ENCODE results near the gene CLINT1.
A peak's percentile ranks its signal among the peaks of the same experiment; 100 is the strongest.

CLINT1 gene

GRCh38 chr5:157858527-157859226 lies at the start of gene CLINT1:
TSS of gene CLINT1 (minus strand) at chr5:157859145. CDS start at chr5:157858970, 175 bp downstream.
- Histone ChIP-seq H3K4me3 (ENCODE audit: low read depth in 1 of 5, low read length in 5 of 5) (peak within 1 kb of the TSS; percentile 83 to 88 (median 87)), H3K9ac (ENCODE audit: low read length in 5 of 5) (peak within 1 kb of the TSS; percentile 73 to 96 (median 93)), H3K4me1 (ENCODE audit: control insufficient read depth in 5 of 5, insufficient read depth in 5 of 5, low read length in 5 of 5) (peaks cover 2 to 31% (median 25%) of the 10 kb centered on the region in 5 donors), H3K9me3 (ENCODE audit: control insufficient read depth in 5 of 5, low read length in 5 of 5) (no peaks in the 10 kb centered on the region), H3K27ac (ENCODE audit: low read depth, low read length) (peak within 1 kb of the TSS; percentile 96), H3K27me3 (ENCODE audit: control insufficient read depth in 5 of 5, insufficient read depth in 4 of 5, low read length in 5 of 5) (no peaks in the 10 kb centered on the region), H3K36me3 (ENCODE audit: control insufficient read depth in 5 of 5, insufficient read depth in 5 of 5, low read length in 5 of 5) (no peaks in the 10 kb centered on the region)

- H3K36me3 ChIP-seq (ENCODE audit: control insufficient read depth in 5 of 5, insufficient read depth in 5 of 5, low read length in 5 of 5), result no peaks in the 10 kb centered on the region
- H3K9ac ChIP-seq (ENCODE audit: low read length in 5 of 5), result no peak overlapping the region
- H3K27me3 ChIP-seq (ENCODE audit: control insufficient read depth in 5 of 5, insufficient read depth in 4 of 5, low read length in 5 of 5), result no peaks in the 10 kb centered on the region
- no peaks in the 10 kb centered on the region for H3K4me1 ChIP-seq (ENCODE audit: control insufficient read depth in 5 of 5, insufficient read depth in 5 of 5, low read length in 5 of 5)
- H3K27ac ChIP-seq (ENCODE audit: low read depth, low read length), result no peak overlapping the region
- no peak overlapping the region for H3K4me3 ChIP-seq (ENCODE audit: low read depth in 1 of 5, low read length in 5 of 5)
- H3K9me3 ChIP-seq (ENCODE audit: control insufficient read depth in 5 of 5, low read length in 5 of 5), result no peaks in the 10 kb centered on the region
Observed at GRCh38 chr5:157908459-157908858, 49.5 kb upstream of the CLINT1 start.

- Histone ChIP-seq H3K4me3 (ENCODE audit: low read depth in 1 of 5, low read length in 5 of 5) (no peak overlapping the region), H3K9ac (ENCODE audit: low read length in 5 of 5) (no peak overlapping the region), H3K36me3 (ENCODE audit: control insufficient read depth in 5 of 5, insufficient read depth in 5 of 5, low read length in 5 of 5) (no peaks in the 10 kb centered on the region), H3K27me3 (ENCODE audit: control insufficient read depth in 5 of 5, insufficient read depth in 4 of 5, low read length in 5 of 5) (no peaks in the 10 kb centered on the region), H3K4me1 (ENCODE audit: control insufficient read depth in 5 of 5, insufficient read depth in 5 of 5, low read length in 5 of 5) (no peaks in the 10 kb centered on the region), H3K9me3 (ENCODE audit: control insufficient read depth in 5 of 5, low read length in 5 of 5) (no peaks in the 10 kb centered on the region), H3K27ac (ENCODE audit: low read depth, low read length) (no peak overlapping the region)
Observed at GRCh38 chr5:157907479-157907878, 48.5 kb upstream of the CLINT1 start.

GRCh38 chr5:157903117-157903450 lies 44.1 kb upstream of the CLINT1 start:
- Histone ChIP-seq H3K36me3 (ENCODE audit: control insufficient read depth in 5 of 5, insufficient read depth in 5 of 5, low read length in 5 of 5) (no peaks in the 10 kb centered on the region), H3K4me3 (ENCODE audit: low read depth in 1 of 5, low read length in 5 of 5) (no peak overlapping the region), H3K9me3 (ENCODE audit: control insufficient read depth in 5 of 5, low read length in 5 of 5) (no peaks in the 10 kb centered on the region), H3K4me1 (ENCODE audit: control insufficient read depth in 5 of 5, insufficient read depth in 5 of 5, low read length in 5 of 5) (no peaks in the 10 kb centered on the region), H3K27ac (ENCODE audit: low read depth, low read length) (no peak overlapping the region), H3K27me3 (ENCODE audit: control insufficient read depth in 5 of 5, insufficient read depth in 4 of 5, low read length in 5 of 5) (no peaks in the 10 kb centered on the region), H3K9ac (ENCODE audit: low read length in 5 of 5) (no peak overlapping the region)

GRCh38 chr5:157902449-157903116 lies 43.6 kb upstream of the CLINT1 start:
- no peak overlapping the region for H3K27ac ChIP-seq (ENCODE audit: low read depth, low read length)
- no peaks in the 10 kb centered on the region for H3K27me3 ChIP-seq (ENCODE audit: control insufficient read depth in 5 of 5, insufficient read depth in 4 of 5, low read length in 5 of 5)

GRCh38 chr5:157900644-157901043 lies 41.7 kb upstream of the CLINT1 start:
- Histone ChIP-seq H3K4me3 (ENCODE audit: low read depth in 1 of 5, low read length in 5 of 5) (no peak overlapping the region), H3K9me3 (ENCODE audit: control insufficient read depth in 5 of 5, low read length in 5 of 5) (no peaks in the 10 kb centered on the region), H3K27me3 (ENCODE audit: control insufficient read depth in 5 of 5, insufficient read depth in 4 of 5, low read length in 5 of 5) (no peaks in the 10 kb centered on the region), H3K36me3 (ENCODE audit: control insufficient read depth in 5 of 5, insufficient read depth in 5 of 5, low read length in 5 of 5) (no peaks in the 10 kb centered on the region), H3K4me1 (ENCODE audit: control insufficient read depth in 5 of 5, insufficient read depth in 5 of 5, low read length in 5 of 5) (no peaks in the 10 kb centered on the region), H3K27ac (ENCODE audit: low read depth, low read length) (no peak overlapping the region), H3K9ac (ENCODE audit: low read length in 5 of 5) (no peak overlapping the region)

More at GRCh38 chr5:157902449-157903116, 43.6 kb upstream of the CLINT1 start:
- Histone ChIP-seq H3K36me3 (ENCODE audit: control insufficient read depth in 5 of 5, insufficient read depth in 5 of 5, low read length in 5 of 5) (no peaks in the 10 kb centered on the region), H3K9ac (ENCODE audit: low read length in 5 of 5) (no peak overlapping the region), H3K4me1 (ENCODE audit: control insufficient read depth in 5 of 5, insufficient read depth in 5 of 5, low read length in 5 of 5) (no peaks in the 10 kb centered on the region), H3K4me3 (ENCODE audit: low read depth in 1 of 5, low read length in 5 of 5) (no peak overlapping the region), H3K9me3 (ENCODE audit: control insufficient read depth in 5 of 5, low read length in 5 of 5) (no peaks in the 10 kb centered on the region)

- Histone ChIP-seq H3K27ac (ENCODE audit: low read depth, low read length) (no peak overlapping the region), H3K36me3 (ENCODE audit: control insufficient read depth in 5 of 5, insufficient read depth in 5 of 5, low read length in 5 of 5) (no peaks in the 10 kb centered on the region), H3K4me1 (ENCODE audit: control insufficient read depth in 5 of 5, insufficient read depth in 5 of 5, low read length in 5 of 5) (peaks cover 0 to 5% (median 0%) of the 10 kb centered on the region in 5 donors), H3K9me3 (ENCODE audit: control insufficient read depth in 5 of 5, low read length in 5 of 5) (no peaks in the 10 kb centered on the region), H3K9ac (ENCODE audit: low read length in 5 of 5) (no peak overlapping the region), H3K4me3 (ENCODE audit: low read depth in 1 of 5, low read length in 5 of 5) (no peak overlapping the region), H3K27me3 (ENCODE audit: control insufficient read depth in 5 of 5, insufficient read depth in 4 of 5, low read length in 5 of 5) (no peaks in the 10 kb centered on the region)
Observed at GRCh38 chr5:157893611-157894010, 34.7 kb upstream of the CLINT1 start.

GRCh38 chr5:157892974-157893373 lies 34.0 kb upstream of the CLINT1 start:
- Histone ChIP-seq H3K9ac (ENCODE audit: low read length in 5 of 5) (no peak overlapping the region), H3K36me3 (ENCODE audit: control insufficient read depth in 5 of 5, insufficient read depth in 5 of 5, low read length in 5 of 5) (no peaks in the 10 kb centered on the region), H3K9me3 (ENCODE audit: control insufficient read depth in 5 of 5, low read length in 5 of 5) (no peaks in the 10 kb centered on the region), H3K27me3 (ENCODE audit: control insufficient read depth in 5 of 5, insufficient read depth in 4 of 5, low read length in 5 of 5) (no peaks in the 10 kb centered on the region), H3K4me1 (ENCODE audit: control insufficient read depth in 5 of 5, insufficient read depth in 5 of 5, low read length in 5 of 5) (peaks cover 0 to 5% (median 0%) of the 10 kb centered on the region in 5 donors), H3K4me3 (ENCODE audit: low read depth in 1 of 5, low read length in 5 of 5) (no peak overlapping the region), H3K27ac (ENCODE audit: low read depth, low read length) (no peak overlapping the region)

GRCh38 chr5:157890836-157891597 lies 32.1 kb upstream of the CLINT1 start:
- no peaks in the 10 kb centered on the region for H3K9me3 ChIP-seq (ENCODE audit: control insufficient read depth in 5 of 5, low read length in 5 of 5)
- no peak overlapping the region for H3K27ac ChIP-seq (ENCODE audit: low read depth, low read length)
- H3K36me3 ChIP-seq (ENCODE audit: control insufficient read depth in 5 of 5, insufficient read depth in 5 of 5, low read length in 5 of 5), result no peaks in the 10 kb centered on the region
- no peak overlapping the region for H3K4me3 ChIP-seq (ENCODE audit: low read depth in 1 of 5, low read length in 5 of 5)
- no peaks in the 10 kb centered on the region for H3K27me3 ChIP-seq (ENCODE audit: control insufficient read depth in 5 of 5, insufficient read depth in 4 of 5, low read length in 5 of 5)
- H3K4me1 ChIP-seq (ENCODE audit: control insufficient read depth in 5 of 5, insufficient read depth in 5 of 5, low read length in 5 of 5), result peaks cover 0 to 5% (median 0%) of the 10 kb centered on the region in 5 donors
- no peak overlapping the region for H3K9ac ChIP-seq (ENCODE audit: low read length in 5 of 5)

All from subcutaneous abdominal adipose tissue (tissue), 5 donors.